ENCODE results near the gene MAN2C1.
"Not testable (repeated sequence)": the region's sequence is repeated elsewhere in the genome, so short reads cannot be mapped to it uniquely, and the experiment has no call there.

The MAN2C1 gene

DNA sequence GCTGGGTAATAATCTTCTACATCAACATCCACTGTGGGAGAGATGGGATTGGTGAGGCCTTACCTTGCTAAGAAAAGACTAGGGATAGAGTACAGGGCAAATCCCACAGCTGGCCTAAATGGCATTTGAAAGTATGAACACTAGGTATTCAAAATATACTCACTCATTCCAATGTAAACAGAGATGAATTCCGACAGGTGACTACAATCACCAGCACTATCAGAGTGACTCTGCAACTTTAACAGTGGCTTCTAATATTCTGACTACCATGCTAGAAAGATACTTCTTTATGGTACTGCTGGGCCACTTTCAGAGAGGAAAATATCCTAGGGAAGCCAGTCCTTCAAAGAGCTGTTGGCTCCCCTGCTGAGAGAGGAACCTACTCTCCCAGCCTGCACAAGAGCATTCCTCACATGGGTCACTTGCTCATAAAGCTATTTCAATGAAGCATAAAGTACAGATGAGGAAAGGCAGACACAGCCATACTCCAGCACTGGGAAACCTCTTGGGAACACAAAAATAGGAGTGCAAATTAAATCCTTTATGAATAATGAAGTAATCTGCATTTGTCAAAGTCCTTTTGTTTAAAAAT, 21.5 kb upstream of the MAN2C1 start:
- H3K4me1 Mint-ChIP-seq, result no peaks in the 10 kb centered on the region
- H3K27me3 Mint-ChIP-seq (ENCODE audit: low read depth), result no peaks in the 10 kb centered on the region
- H3K36me3 Mint-ChIP-seq (ENCODE audit: low read depth), result peaks cover 68% of the 10 kb centered on the region
- H3K9me3 Mint-ChIP-seq, result no peaks in the 10 kb centered on the region
- TF ChIP-seq CTCF (IDR thresholded peaks at IDR 0.05; ENCODE audit: unreplicated experiment in 3 of 3), result no peak
- no peak overlapping the region for H3K4me3 Mint-ChIP-seq
- H3K27ac Mint-ChIP-seq, result no peak overlapping the region

GRCh38 chr15:75383986-75384385, 15.6 kb upstream of the MAN2C1 start:
- not testable (repeated sequence) for H3K4me3 Mint-ChIP-seq; H3K4me1 Mint-ChIP-seq; H3K9me3 Mint-ChIP-seq; H3K27ac Mint-ChIP-seq; H3K27me3 Mint-ChIP-seq (ENCODE audit: low read depth)
- H3K36me3 Mint-ChIP-seq (ENCODE audit: low read depth), result peaks cover 73% of the 10 kb centered on the region

GRCh38 chr15:75380773-75381172, 12.4 kb upstream of the MAN2C1 start:
- no peaks in the 10 kb centered on the region for H3K27me3 Mint-ChIP-seq (ENCODE audit: low read depth)
- H3K9me3 Mint-ChIP-seq, result no peaks in the 10 kb centered on the region
- no peak for TF ChIP-seq CTCF (IDR thresholded peaks at IDR 0.05; ENCODE audit: unreplicated experiment in 3 of 3)
- H3K4me1 Mint-ChIP-seq, result no peaks in the 10 kb centered on the region
- H3K36me3 Mint-ChIP-seq (ENCODE audit: low read depth), result peaks cover 73% of the 10 kb centered on the region
- no peak overlapping the region for H3K27ac Mint-ChIP-seq
- H3K4me3 Mint-ChIP-seq, result no peak overlapping the region

DNA sequence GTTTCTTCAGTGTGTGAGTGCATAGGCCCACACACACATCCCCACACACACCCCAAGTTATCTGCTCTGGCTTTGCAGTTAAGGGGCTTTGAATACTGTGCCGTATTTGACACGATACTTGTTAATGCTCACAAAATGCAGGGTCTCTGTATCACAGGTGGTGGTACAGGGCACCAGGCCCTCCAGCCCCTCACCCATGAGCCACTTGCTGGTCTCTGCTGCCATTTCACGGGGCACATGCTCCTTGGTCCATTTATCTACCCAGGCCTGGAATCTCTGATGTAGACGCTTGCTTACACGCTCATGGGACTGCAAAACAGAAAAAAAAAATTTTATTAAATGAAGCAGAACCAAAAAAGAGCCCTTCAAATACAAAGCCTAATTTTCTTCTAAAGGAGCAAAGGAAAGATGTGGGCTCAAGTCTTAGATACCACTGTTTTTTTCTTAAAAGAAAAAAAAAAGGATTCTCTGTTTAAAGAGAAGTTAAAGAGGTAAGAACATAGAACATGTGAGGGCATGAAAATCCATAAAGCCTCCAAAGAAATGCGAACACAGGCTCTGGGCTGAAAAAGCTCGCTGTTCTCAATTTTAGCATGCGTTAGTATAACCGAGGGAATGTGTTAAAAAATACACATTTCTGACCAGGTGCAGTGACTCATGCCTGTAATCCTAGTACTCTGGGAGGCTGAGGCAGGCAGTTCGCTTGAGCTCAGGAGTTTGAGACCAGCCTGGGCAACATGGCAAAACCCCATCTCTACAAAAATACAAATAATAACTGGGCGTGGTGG, 3.7 kb upstream of the MAN2C1 start:
- Mint-ChIP-seq H3K27me3 (ENCODE audit: low read depth) (no peaks in the 10 kb centered on the region), H3K27ac (no peak overlapping the region), H3K36me3 (ENCODE audit: low read depth) (peaks cover 60% of the 10 kb centered on the region), H3K4me3 (no peak overlapping the region), H3K4me1 (peaks cover 16% of the 10 kb centered on the region), H3K9me3 (no peaks in the 10 kb centered on the region)
- TF ChIP-seq CTCF (IDR thresholded peaks at IDR 0.05; ENCODE audit: unreplicated experiment in 3 of 3), result no peak

DNA sequence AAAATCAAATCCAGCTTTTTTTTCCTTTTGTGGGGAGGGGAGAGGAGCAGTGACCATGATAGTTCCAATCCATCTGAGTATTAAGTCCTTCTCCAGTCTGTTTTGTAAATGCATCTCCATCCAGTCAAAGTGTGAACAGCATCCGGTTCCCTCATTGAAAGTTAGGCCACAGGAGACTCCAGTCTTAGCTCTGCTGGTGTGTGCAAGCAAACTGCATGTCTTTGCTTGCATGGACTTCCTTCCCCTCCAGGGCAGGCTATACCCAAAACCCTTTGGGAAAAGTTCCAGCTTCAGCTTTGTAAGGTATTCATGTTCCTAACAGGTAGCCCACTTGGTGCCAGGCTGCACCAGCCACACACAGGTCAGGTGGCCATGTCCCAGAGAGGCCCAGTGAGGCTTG, 3.1 kb upstream of the MAN2C1 start:
- Mint-ChIP-seq H3K36me3 (ENCODE audit: low read depth) (peaks cover 58% of the 10 kb centered on the region), H3K9me3 (no peaks in the 10 kb centered on the region), H3K4me3 (no peak overlapping the region), H3K27ac (no peak overlapping the region), H3K4me1 (peaks cover 16% of the 10 kb centered on the region), H3K27me3 (ENCODE audit: low read depth) (no peaks in the 10 kb centered on the region)
- TF ChIP-seq CTCF (IDR thresholded peaks at IDR 0.05; ENCODE audit: unreplicated experiment in 3 of 3), result no peak

DNA sequence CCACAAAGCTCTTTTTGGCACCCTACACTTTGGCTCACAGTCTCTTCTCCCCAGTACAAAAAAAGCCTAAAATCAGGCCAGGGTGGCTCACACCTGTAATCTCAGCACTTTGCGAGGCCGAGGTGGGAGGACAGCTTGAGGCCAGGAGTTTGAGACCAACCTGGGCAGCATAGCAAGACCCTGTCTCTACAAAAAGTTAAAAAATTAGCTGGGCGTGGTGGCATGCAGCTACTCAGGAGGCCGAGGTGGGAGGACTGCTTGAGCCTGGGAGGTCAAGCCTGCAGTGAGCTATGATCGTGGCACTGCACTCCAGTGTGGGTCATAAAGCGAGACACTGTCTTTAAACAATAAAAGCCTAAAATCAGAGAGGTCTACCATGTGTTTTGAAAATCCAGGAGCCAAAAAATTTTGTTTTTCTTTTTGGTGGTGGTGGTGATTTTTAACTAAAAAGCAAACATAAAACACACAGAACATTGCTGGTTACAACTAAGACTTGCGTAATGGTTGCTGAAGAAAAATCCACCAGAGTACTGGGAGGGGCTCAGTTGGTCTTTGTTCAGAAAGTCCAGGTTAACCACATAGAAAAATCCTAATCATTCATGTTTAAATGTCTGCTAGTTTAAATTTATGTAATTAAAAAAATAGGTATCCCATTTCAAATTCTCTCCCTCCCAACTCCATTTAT, 1.6 kb upstream of the MAN2C1 start:
- H3K9me3 Mint-ChIP-seq, result no peaks in the 10 kb centered on the region
- TF ChIP-seq CTCF (IDR thresholded peaks at IDR 0.05; ENCODE audit: unreplicated experiment in 3 of 3), result no peak
- peak overlapping the region; percentile 89 to 97 (median 95) for H3K4me3 Mint-ChIP-seq
- no peaks in the 10 kb centered on the region for H3K27me3 Mint-ChIP-seq (ENCODE audit: low read depth)
- H3K27ac Mint-ChIP-seq, result peak overlapping the region; percentile 98 to 100 (median 99)
- H3K36me3 Mint-ChIP-seq (ENCODE audit: low read depth), result peaks cover 43% of the 10 kb centered on the region
- peaks cover 16% of the 10 kb centered on the region for H3K4me1 Mint-ChIP-seq
